CD8-positive, alpha-beta memory T cell (primary cell): Measurements from ENCODE around the gene ETFDH. TPM values are rescaled to one million over a fixed set of nuclear protein-coding genes. Genes with fewer than 3 reads are reported as not detected.
"Not testable (repeated sequence)": the region's sequence is repeated elsewhere in the genome, so short reads cannot be mapped to it uniquely, and the experiment has no call there.

ENCODE experiments used
- CTCF ChIA-PET: fragments of 350-600 bp; sonication (Branson Sonifier 250); formaldehyde crosslinking; loops from one replicate; lab custom pipeline; 2021; ENCODE audit warnings: antibody characterized with exemption; lab: Charles Lee
- POLR2A ChIA-PET: fragments of 350-600 bp; sonication (Branson Sonifier 250); formaldehyde crosslinking; loops from one replicate; lab custom pipeline; 2021; ENCODE audit warnings: antibody characterized with exemption; lab: Charles Lee
- DNase-seq, 5 donors: peaks; one replicate each; pipeline versions ENCODE4 v3.0.0 to v3.0.0-alpha.2; 2020 to 2022; ENCODE audit warnings: mixed read lengths in 1 of 5
- H3K27ac ChIP-seq: one replicate; pipeline ENCODE4 v1.7.0; 2013; ENCODE audit warnings: low read depth, mild to moderate bottlenecking, low read length, moderate library complexity
- H3K27me3 ChIP-seq: 2 replicates; pipeline ENCODE4 v1.7.0; 2013; ENCODE audit warnings: low read length, mild to moderate bottlenecking; ENCODE audit not compliant: insufficient read depth, poor library complexity, severe bottlenecking
- H3K36me3 ChIP-seq: 2 replicates; pipeline ENCODE4 v1.7.0; 2013; ENCODE audit warnings: mild to moderate bottlenecking, low read length, moderate library complexity; ENCODE audit not compliant: insufficient read depth
- H3K4me1 ChIP-seq: 2 replicates; pipeline ENCODE4 v1.7.0; 2013; ENCODE audit warnings: mild to moderate bottlenecking, low read length, moderate library complexity; ENCODE audit not compliant: insufficient read depth
- H3K4me3 ChIP-seq: 2 replicates; pipeline ENCODE4 v1.7.0; 2013; ENCODE audit warnings: mild to moderate bottlenecking, low read length
- H3K9me3 ChIP-seq: 2 replicates; pipeline ENCODE4 v1.7.0; 2013; ENCODE audit warnings: mild to moderate bottlenecking, low read length
- H3K27ac Mint-ChIP-seq, 8 donors: one replicate each; pipeline ENCODE4 v1.8.0; 2020 to 2021; ENCODE audit warnings: mixed read lengths in 8 of 8, mild to moderate bottlenecking in 6 of 8, inconsistent platforms in 3 of 8, moderate library complexity in 3 of 8
- H3K27me3 Mint-ChIP-seq, 2 donors: one replicate each; pipeline ENCODE4 v1.8.0; 2020 to 2021; ENCODE audit warnings: mixed read lengths in 2 of 2, mild to moderate bottlenecking in 1 of 2, moderate library complexity in 1 of 2
- H3K36me3 Mint-ChIP-seq, 3 donors: one replicate each; pipeline ENCODE4 v1.8.0; 2020 to 2021; ENCODE audit warnings: mixed read lengths in 3 of 3, inconsistent platforms in 1 of 3, mild to moderate bottlenecking in 1 of 3
- H3K4me1 Mint-ChIP-seq, 3 donors: one replicate each; pipeline ENCODE4 v1.8.0; 2020 to 2021; ENCODE audit warnings: mixed read lengths in 3 of 3, inconsistent platforms in 1 of 3, mild to moderate bottlenecking in 1 of 3
- H3K4me3 Mint-ChIP-seq, 7 donors: one replicate each; pipeline ENCODE4 v1.8.0; 2020 to 2021; ENCODE audit warnings: mixed read lengths in 7 of 7, mild to moderate bottlenecking in 6 of 7, moderate library complexity in 4 of 7, inconsistent platforms in 2 of 7
- H3K9me3 Mint-ChIP-seq, 5 donors: one replicate each; pipeline ENCODE4 v1.8.0; 2020 to 2022; ENCODE audit warnings: mixed read lengths in 5 of 5, mild to moderate bottlenecking in 3 of 5, moderate library complexity in 2 of 5, inconsistent platforms in 1 of 5
- polyA plus RNA-seq: library from polyadenylated mRNA; unstranded; fragments of 300-500 nt; fragmentation: Illumina TruSeq; gene quantifications from one replicate; pipeline ENCODE4 v1.2.3, GENCODE V29; 2021
- total RNA-seq, 2 experiments: library from RNA; stranded (reverse); gene quantifications; one replicate each; pipeline ENCODE4 v1.2.3, GENCODE V29; 2021

The ETFDH gene
- total and polyA plus RNA-seq, 3 experiments from 2014 or later = 4.4 to 22.1 (median 21.9) TPM

DNA sequence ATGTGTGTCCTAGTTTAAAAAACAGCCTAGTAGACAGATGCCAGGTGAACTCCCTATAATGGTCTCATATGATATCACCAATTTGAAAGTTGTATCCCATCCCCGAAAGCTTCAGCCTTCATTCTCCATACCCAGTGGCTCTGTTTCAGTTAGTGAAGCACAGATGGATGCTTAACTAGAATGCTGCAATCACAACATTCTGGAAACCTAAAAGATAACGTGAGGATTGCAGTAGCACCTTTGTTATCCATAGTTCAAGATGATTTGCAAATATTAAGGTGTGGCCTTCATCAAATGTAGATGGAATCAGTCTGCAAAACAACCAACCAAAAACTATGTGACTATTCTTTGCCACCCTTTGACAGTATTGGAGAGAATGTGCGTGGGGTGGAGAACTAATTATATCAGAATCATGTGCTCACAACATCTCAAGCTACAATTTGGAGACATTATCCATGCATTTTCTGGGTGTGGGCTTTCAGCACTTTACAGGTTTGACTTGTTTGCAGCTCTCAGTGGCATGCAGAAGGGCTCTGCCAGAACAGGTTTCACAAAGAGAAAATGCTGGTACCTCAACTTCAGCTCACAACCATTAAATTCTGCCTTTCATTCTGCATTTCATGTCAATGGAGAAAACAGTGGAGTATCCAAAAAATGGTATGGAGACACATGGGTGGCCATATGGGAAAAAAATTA is 69.4 kb downstream of the ETFDH start:
- Mint-ChIP-seq H3K4me1 (no peaks in the 10 kb centered on the region), H3K36me3 (no peaks in the 10 kb centered on the region), H3K4me3 (no peak overlapping the region), H3K27ac (no peak overlapping the region), H3K27me3 (peaks cover under 1 to 14% of the 10 kb centered on the region in 2 donors), H3K9me3 (no peaks in the 10 kb centered on the region)
- ChIA-PET CTCF (interaction anchor here (2.2 kb wide), 1 partner anchor 104 kb away, joined by 5 read pairs; no protein-coding TSS in a partner anchor), POLR2A (no interaction called here)
- DNase-seq = no peak
- H3K9me3 ChIP-seq = no peaks in the 10 kb centered on the region
- no peaks in the 10 kb centered on the region for H3K4me1 ChIP-seq
- H3K4me3 ChIP-seq = no peak overlapping the region
- H3K27me3 ChIP-seq = no peaks in the 10 kb centered on the region
- H3K27ac ChIP-seq = no peak overlapping the region
- no peaks in the 10 kb centered on the region for H3K36me3 ChIP-seq

GRCh38 chr4:158746537-158746936 is 74.4 kb downstream of the ETFDH start:
- H3K27ac Mint-ChIP-seq, DNase-seq, CTCF ChIA-PET, H3K4me1 Mint-ChIP-seq, H3K36me3 ChIP-seq, H3K4me1 ChIP-seq, H3K27me3 Mint-ChIP-seq, H3K4me3 ChIP-seq, H3K4me3 Mint-ChIP-seq, H3K9me3 Mint-ChIP-seq, H3K27ac ChIP-seq, H3K27me3 ChIP-seq, POLR2A ChIA-PET, H3K36me3 Mint-ChIP-seq, H3K9me3 ChIP-seq: not testable (repeated sequence)

DNA sequence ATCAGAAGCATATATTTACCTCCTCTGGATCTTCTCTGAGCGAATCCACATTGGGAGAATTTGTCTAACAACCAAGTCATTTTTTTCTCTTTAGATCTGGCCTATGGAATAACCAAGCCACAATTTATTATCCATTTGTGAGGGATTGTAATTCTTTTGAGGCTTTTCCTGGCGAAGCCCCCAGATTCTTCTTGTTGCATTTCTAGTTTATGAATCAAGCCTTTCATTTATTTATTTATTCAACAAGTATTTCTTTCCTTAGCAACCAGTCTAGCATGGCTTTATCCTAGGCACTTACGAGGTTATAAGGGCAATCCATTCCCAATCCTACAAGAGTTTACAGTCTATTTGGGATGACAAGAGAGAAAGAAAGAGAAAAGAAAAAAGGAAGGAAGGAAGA is 78.3 kb downstream of the ETFDH start:
- Mint-ChIP-seq H3K27ac (no peak overlapping the region), H3K9me3 (no peaks in the 10 kb centered on the region), H3K36me3 (no peaks in the 10 kb centered on the region), H3K4me1 (no peaks in the 10 kb centered on the region), H3K4me3 (no peak overlapping the region), H3K27me3 (peaks cover 2 to 4% of the 10 kb centered on the region in 2 donors)
- ChIA-PET CTCF (no interaction called here), POLR2A (no interaction called here)
- no peak overlapping the region for H3K27ac ChIP-seq
- no peaks in the 10 kb centered on the region for H3K27me3 ChIP-seq
- H3K4me3 ChIP-seq = no peak overlapping the region
- no peak for DNase-seq
- H3K9me3 ChIP-seq = no peaks in the 10 kb centered on the region
- H3K4me1 ChIP-seq = no peaks in the 10 kb centered on the region
- H3K36me3 ChIP-seq = no peaks in the 10 kb centered on the region

DNA sequence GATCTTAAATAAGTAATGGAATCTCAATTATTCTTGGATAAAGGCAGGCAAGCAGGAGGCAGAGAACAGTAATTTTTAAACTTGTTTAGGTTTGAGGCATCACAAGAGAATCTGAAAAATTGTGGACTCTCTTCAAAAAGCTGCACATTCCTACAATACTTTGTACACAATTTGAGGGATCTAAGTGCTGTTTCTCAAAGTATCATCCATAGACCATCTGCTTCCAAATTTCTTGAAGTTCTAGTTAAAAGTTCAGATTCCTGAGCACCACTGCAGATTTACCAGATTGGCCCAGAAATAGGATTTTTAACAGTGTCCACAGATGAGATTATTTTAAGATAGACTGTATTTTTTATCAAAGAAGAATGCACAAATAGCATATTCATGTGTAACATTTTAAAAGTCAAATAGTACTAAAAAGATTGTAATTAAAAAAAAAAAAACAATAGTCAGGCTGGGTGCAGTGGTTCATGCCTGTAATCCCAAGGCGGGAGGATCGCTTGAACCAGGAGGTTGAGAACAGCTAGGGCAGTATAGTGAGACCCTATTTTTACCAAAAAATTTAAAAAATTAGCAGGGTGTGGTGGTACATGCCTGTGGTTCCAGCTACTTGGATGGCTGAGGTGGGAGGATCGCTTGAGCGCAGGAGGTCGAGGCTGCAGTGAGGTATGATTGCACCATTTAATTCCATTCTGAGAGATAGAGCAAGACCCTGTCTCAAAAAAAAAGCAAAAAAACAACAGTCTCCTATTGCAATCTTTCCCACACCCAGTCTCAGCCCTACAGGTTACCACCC is 82.5 kb downstream of the ETFDH start:
- H3K9me3 ChIP-seq = no peaks in the 10 kb centered on the region
- POLR2A ChIA-PET = no interaction called here
- DNase-seq = no peak
- no peak overlapping the region for H3K4me3 Mint-ChIP-seq
- no peaks in the 10 kb centered on the region for H3K27me3 ChIP-seq
- H3K4me1 ChIP-seq = no peaks in the 10 kb centered on the region
- no peak overlapping the region for H3K27ac ChIP-seq
- peaks cover 0 to 3% (median 2%) of the 10 kb centered on the region in 5 donors for H3K9me3 Mint-ChIP-seq
- H3K36me3 Mint-ChIP-seq = peaks cover 0 to 4% (median 0%) of the 10 kb centered on the region in 3 donors
- H3K27ac Mint-ChIP-seq = no peak overlapping the region
- no peak overlapping the region for H3K4me3 ChIP-seq
- no peaks in the 10 kb centered on the region for H3K36me3 ChIP-seq
- H3K4me1 Mint-ChIP-seq = no peaks in the 10 kb centered on the region
- H3K27me3 Mint-ChIP-seq = peaks cover 12 to 35% of the 10 kb centered on the region in 2 donors
- CTCF ChIA-PET = no interaction called here

DNA sequence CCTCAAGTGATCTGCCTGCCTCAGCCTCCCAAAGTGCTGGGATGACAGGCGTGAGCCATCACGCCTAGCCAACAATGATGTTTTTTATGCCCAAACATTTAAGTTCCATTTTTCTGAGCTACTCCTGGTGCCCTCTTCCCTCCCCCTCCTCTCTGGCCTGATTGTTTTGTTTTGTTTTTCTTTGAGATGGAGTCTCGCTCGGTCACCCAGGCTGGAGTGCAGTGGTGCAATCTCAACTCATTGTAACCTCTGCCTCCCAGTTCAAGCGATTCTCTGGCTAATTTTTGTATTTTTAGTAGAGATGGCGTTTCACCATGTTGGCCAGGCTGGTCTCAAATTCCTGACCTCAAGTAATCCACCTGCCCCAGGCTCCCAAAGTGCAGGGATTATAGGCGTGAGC is 83.7 kb downstream of the ETFDH start:
- POLR2A ChIA-PET, CTCF ChIA-PET, H3K27ac Mint-ChIP-seq, H3K27me3 ChIP-seq, H3K36me3 Mint-ChIP-seq, H3K4me1 Mint-ChIP-seq, H3K4me3 Mint-ChIP-seq, H3K36me3 ChIP-seq, H3K27ac ChIP-seq, H3K4me3 ChIP-seq, H3K9me3 Mint-ChIP-seq, H3K4me1 ChIP-seq, H3K9me3 ChIP-seq, DNase-seq: not testable (repeated sequence)
- peaks cover 12 to 39% of the 10 kb centered on the region in 2 donors for H3K27me3 Mint-ChIP-seq

DNA sequence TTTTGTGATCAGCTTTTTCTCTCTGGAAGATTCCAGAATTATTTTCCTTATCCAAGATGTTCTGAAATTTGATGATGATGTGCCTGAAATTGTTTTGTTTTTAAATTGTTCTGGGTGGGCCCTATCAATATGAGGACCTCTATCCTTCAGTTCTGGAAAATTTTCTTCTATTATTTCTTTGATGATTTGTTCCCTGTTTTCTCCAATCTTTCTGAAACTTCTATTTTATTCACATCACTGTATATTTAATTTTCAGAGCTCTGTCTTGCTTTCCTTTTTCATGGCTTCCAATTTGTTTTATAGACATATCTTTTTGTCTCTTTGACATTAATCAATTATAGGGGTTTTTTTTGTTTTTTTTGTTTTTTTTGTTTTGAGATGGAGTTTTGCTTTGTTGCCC is 84.5 kb downstream of the ETFDH start:
- Histone ChIP-seq H3K27me3 (no peaks in the 10 kb centered on the region), H3K4me1 (no peaks in the 10 kb centered on the region), H3K9me3 (no peaks in the 10 kb centered on the region), H3K27ac (no peak overlapping the region), H3K4me3 (no peak overlapping the region), H3K36me3 (no peaks in the 10 kb centered on the region)
- Mint-ChIP-seq H3K4me3 (no peak overlapping the region), H3K27ac (no peak overlapping the region), H3K4me1 (no peaks in the 10 kb centered on the region), H3K9me3 (peaks cover 0 to 3% (median 2%) of the 10 kb centered on the region in 5 donors), H3K36me3 (peaks cover 0 to 4% (median 0%) of the 10 kb centered on the region in 3 donors), H3K27me3 (peaks cover 12 to 47% of the 10 kb centered on the region in 2 donors)
- ChIA-PET POLR2A (no interaction called here), CTCF (no interaction called here)
- DNase-seq = no peak

DNA sequence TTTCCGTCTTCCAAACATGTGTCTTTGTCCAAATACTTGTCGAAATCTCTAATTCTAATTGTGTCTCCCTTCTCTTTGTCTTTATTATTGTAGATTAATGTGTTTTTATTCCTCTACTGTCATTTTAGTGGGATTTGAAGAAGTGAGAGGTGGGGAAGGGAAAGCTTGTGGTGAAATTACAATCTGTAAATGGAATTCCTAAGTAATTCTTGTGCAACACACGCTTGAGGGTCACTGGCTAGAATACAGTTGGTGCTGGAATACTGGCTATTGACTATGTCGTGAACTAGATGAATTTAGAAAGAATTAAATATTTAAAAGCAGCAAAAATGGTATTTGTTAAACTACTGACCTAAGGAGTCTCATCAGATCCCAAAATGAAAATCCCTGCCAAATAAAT is 86.0 kb downstream of the ETFDH start:
- Histone ChIP-seq H3K4me1 (no peaks in the 10 kb centered on the region), H3K36me3 (no peaks in the 10 kb centered on the region), H3K27ac (no peak overlapping the region), H3K9me3 (no peaks in the 10 kb centered on the region), H3K4me3 (no peak overlapping the region), H3K27me3 (no peaks in the 10 kb centered on the region)
- Mint-ChIP-seq H3K27ac (no peak overlapping the region), H3K4me1 (no peaks in the 10 kb centered on the region), H3K9me3 (peaks cover 0 to 3% (median 2%) of the 10 kb centered on the region in 5 donors), H3K36me3 (peaks cover 0 to 4% (median 0%) of the 10 kb centered on the region in 3 donors), H3K27me3 (peaks cover 12 to 59% of the 10 kb centered on the region in 2 donors), H3K4me3 (no peak overlapping the region)
- DNase-seq = no peak
- CTCF ChIA-PET = no interaction called here
- POLR2A ChIA-PET = no interaction called here

GRCh38 chr4:158758703-158759102 is 86.6 kb downstream of the ETFDH start:
- H3K4me1 ChIP-seq = no peaks in the 10 kb centered on the region
- POLR2A ChIA-PET = no interaction called here
- H3K36me3 ChIP-seq = no peaks in the 10 kb centered on the region
- Mint-ChIP-seq H3K4me3 (no peak overlapping the region), H3K27ac (no peak overlapping the region), H3K36me3 (peaks cover 0 to 4% (median 0%) of the 10 kb centered on the region in 3 donors), H3K27me3 (peaks cover 12 to 59% of the 10 kb centered on the region in 2 donors), H3K4me1 (no peaks in the 10 kb centered on the region), H3K9me3 (peaks cover 0 to 3% (median 2%) of the 10 kb centered on the region in 5 donors)
- CTCF ChIA-PET = no interaction called here
- no peak overlapping the region for H3K4me3 ChIP-seq
- H3K9me3 ChIP-seq = no peaks in the 10 kb centered on the region
- no peak for DNase-seq
- H3K27ac ChIP-seq = no peak overlapping the region
- H3K27me3 ChIP-seq = no peaks in the 10 kb centered on the region
